SU-DHL-6 (cell line): Measurements from ENCODE around the gene IGF2R.

ENCODE experiments used
- CTCF ChIP-seq: fragments of 200-600 bp; sonication (generic); IDR thresholded peaks from one replicate; pipeline ENCODE4 v1.5.1; 2017; ENCODE audit warnings: antibody characterized with exemption, mild to moderate bottlenecking, low read length, moderate library complexity; ENCODE audit not compliant: insufficient read depth, poor library complexity, severe bottlenecking
- EZH2phosphoT487 ChIP-seq: fragments of 200-600 bp; sonication (generic), shearing (Covaris generic); conservative IDR thresholded peaks from 2 replicates; pipeline ENCODE4 v1.6.1; 2018; ENCODE audit warnings: mild to moderate bottlenecking, antibody characterized with exemption, low read length, moderate library complexity, mixed read lengths

GRCh38 chr6:160070427-160070826, 101.5 kb downstream of the IGF2R start:
- TF ChIP-seq CTCF = no peak
- TF ChIP-seq EZH2phosphoT487 = no peak
